NT2/D1 (cell line): ENCODE data around the gene TPD52L1.

Experiments
- SUZ12 ChIP-seq: IDR thresholded peaks from 2 replicates; pipeline ENCODE4 v1.6.1; 2011; ENCODE audit not compliant: insufficient read length, insufficient read depth; ENCODE audit errors: extremely low read depth
- YY1 ChIP-seq: IDR thresholded peaks from 2 replicates; pipeline ENCODE4 v1.6.1; 2011; ENCODE audit not compliant: insufficient read length, insufficient read depth

- TF ChIP-seq SUZ12 = no peak
- TF ChIP-seq YY1 = no peak
These were observed 64.4 kb downstream of the TPD52L1 start for GRCh38 chr6:125217992-125218391.
